AG10803 (cell line): Measurements from ENCODE around the gene LRRC28.

Experiments
- DNase-seq: peaks from one replicate; pipeline ENCODE4 v3.0.0; 2010; ENCODE audit warnings: low read depth
- H3K4me3 ChIP-seq: 2 replicates; pipeline ENCODE4 v1.5.1; 2011; ENCODE audit warnings: mild to moderate bottlenecking, low read length, control low read depth
- CTCF ChIP-seq: conservative IDR thresholded peaks from 2 replicates; pipeline ENCODE4 v1.5.1; 2011; ENCODE audit warnings: mild to moderate bottlenecking, low read length, control low read depth, inconsistent platforms

LRRC28 gene

GRCh38 chr15:99408236-99409096, 157.2 kb downstream of the LRRC28 start:
- no peak overlapping the region for H3K4me3 ChIP-seq
- TF ChIP-seq CTCF, result 0 out of 2 replicates have a peak, but pooled peaks have one; percentile 3
- peak; percentile 90 for DNase-seq

- no peak overlapping the region for H3K4me3 ChIP-seq
- TF ChIP-seq CTCF, result peak; percentile 72
- peak; percentile 60 for DNase-seq
Measured at GRCh38 chr15:99409097-99409473, 157.8 kb downstream of the LRRC28 start.

GRCh38 chr15:99409560-99409959, 158.3 kb downstream of the LRRC28 start:
- no peak overlapping the region for H3K4me3 ChIP-seq
- no peak for TF ChIP-seq CTCF
- DNase-seq, result no peak

GRCh38 chr15:99410477-99410876, 159.2 kb downstream of the LRRC28 start:
- no peak overlapping the region for H3K4me3 ChIP-seq
- no peak for TF ChIP-seq CTCF
- DNase-seq, result no peak

- TF ChIP-seq CTCF, result no peak
- H3K4me3 ChIP-seq, result no peak overlapping the region
- DNase-seq, result no peak
Measured at GRCh38 chr15:99411234-99411633, 160.0 kb downstream of the LRRC28 start.

- no peak for TF ChIP-seq CTCF
- no peak for DNase-seq
Measured at GRCh38 chr15:99412082-99412481, 160.8 kb downstream of the LRRC28 start.

GRCh38 chr15:99412626-99413025, 161.3 kb downstream of the LRRC28 start:
- no peak overlapping the region for H3K4me3 ChIP-seq
- TF ChIP-seq CTCF, result no peak
- DNase-seq, result no peak

More at GRCh38 chr15:99412082-99412481, 160.8 kb downstream of the LRRC28 start:
- H3K4me3 ChIP-seq, result no peak overlapping the region
